Measurements from ENCODE around the gene CYP3A5. TPM values are rescaled to one million over a fixed set of nuclear protein-coding genes. Genes with fewer than 3 reads are reported as not detected.
A peak's percentile ranks its signal among the peaks of the same experiment; 100 is the strongest.

Gene CYP3A5
- total and polyA plus RNA-seq, 2 of the 13 experiments (the other 11 are each of a cell fraction or from before 2014, with no cell fraction given): 5.7 to 9.3 TPM

- TF ChIP-seq POGK (CRISPR knock-in tag; conservative IDR thresholded peaks at IDR 0.05) (peak; percentile 89), HDAC2 (CRISPR knock-in tag; IDR thresholded peaks at IDR 0.05) (peak; percentile 80), ZC3H4 (CRISPR knock-in tag; IDR thresholded peaks at IDR 0.05; ENCODE audit: borderline replicate concordance) (no peak; the same call in 1 of the 2 replicates), PCBP2 (optimal IDR thresholded peaks at IDR 0.05; ENCODE audit: low read depth, low read length, poor library complexity, severe bottlenecking) (no peak), MYPOP (CRISPR knock-in tag; IDR thresholded peaks at IDR 0.05) (peak; percentile 21; the same call in 1 of the 2 replicates), RNF219 (CRISPR knock-in tag; IDR thresholded peaks at IDR 0.05) (no peak), ZNF704 (CRISPR knock-in tag; IDR thresholded peaks at IDR 0.05; ENCODE audit: borderline replicate concordance) (peak; percentile 70; the same call in 1 of the 2 replicates), FOXC1 (CRISPR knock-in tag; IDR thresholded peaks at IDR 0.05; ENCODE audit: borderline replicate concordance) (peak; percentile 23; the same call in 1 of the 2 replicates), KLF9 (CRISPR knock-in tag; IDR thresholded peaks at IDR 0.05; ENCODE audit: low read depth) (peak; percentile 73; the same call in 1 of the 2 replicates), ZNF253 (CRISPR knock-in tag; IDR thresholded peaks at IDR 0.05; ENCODE audit: borderline replicate concordance) (peak; percentile 63; the same call in 1 of the 2 replicates), USF2 (IDR thresholded peaks at IDR 0.05; ENCODE audit: low read depth, low read length) (no peak), USF2 (CRISPR knock-in tag; IDR thresholded peaks at IDR 0.05; ENCODE audit: borderline replicate concordance) (no peak), MZF1 (CRISPR knock-in tag; IDR thresholded peaks at IDR 0.05; ENCODE audit: borderline replicate concordance) (no peak), ZNF3 (CRISPR knock-in tag; IDR thresholded peaks at IDR 0.05) (no peak), MAFF (IDR thresholded peaks at IDR 0.05; ENCODE audit: low read depth, low read length) (no peak), RARG (CRISPR knock-in tag; IDR thresholded peaks at IDR 0.05; ENCODE audit: low read depth) (no peak), PHF5A (CRISPR knock-in tag; IDR thresholded peaks at IDR 0.05; ENCODE audit: low read depth, unreplicated experiment) (peak; percentile 42), CREB1 (IDR thresholded peaks at IDR 0.05) (no peak), CREB1 (CRISPR knock-in tag; IDR thresholded peaks at IDR 0.05) (peak; percentile 54; the same call in 1 of the 2 replicates), THAP8 (CRISPR knock-in tag; IDR thresholded peaks at IDR 0.05; ENCODE audit: borderline replicate concordance) (no peak)
Measured at GRCh38 chr7:99693427-99694200, 13.8 kb upstream of the CYP3A5 start (continued).

Data from HepG2 (cell line).